Mesenteric fat pad (tissue), 1 donor: ENCODE data around the gene CLMN. TPM values are rescaled to one million over a fixed set of nuclear protein-coding genes. Genes with fewer than 3 reads are reported as not detected.
"Not testable (repeated sequence)": the region's sequence is repeated elsewhere in the genome, so short reads cannot be mapped to it uniquely, and the experiment has no call there.

Experiments
- DNase-seq: peaks from one replicate; pipeline ENCODE4 v3.0.0-alpha.2; 2020; ENCODE audit warnings: low spot score
- total RNA-seq: library from RNA; stranded (reverse); fragmentation: NEBNext Ultra II Directional; extraction: Animal tissue kit (Norgen Biotek cat#: 25700); gene quantifications from one replicate; pipeline ENCODE4 v1.2.1, GENCODE V29; 2021
- donor health status: DM: yes; HTN: yes; CAD: no.

Gene CLMN
- total RNA-seq, 1 donor from 2014 or later: 47.4 TPM

DNA sequence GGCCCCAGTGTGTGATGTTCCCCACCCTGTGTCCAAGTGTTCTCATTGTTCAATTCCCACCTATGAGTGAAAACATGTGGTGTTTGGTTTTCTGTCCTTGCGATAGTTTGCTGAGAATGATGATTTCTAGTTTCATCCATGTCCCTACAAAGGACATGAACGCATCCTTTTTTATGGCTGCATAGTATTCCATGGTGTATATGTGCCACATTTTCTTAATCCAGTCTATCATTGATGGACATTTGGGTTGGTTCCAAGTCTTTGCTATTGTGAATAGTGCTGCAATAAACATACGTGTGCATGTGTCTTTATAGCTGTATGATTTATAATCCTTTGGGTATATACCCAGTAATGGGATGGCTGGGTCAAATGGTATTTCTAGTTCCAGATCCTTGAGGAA lies 144.0 kb downstream of the CLMN start:
- not testable (repeated sequence) for DNase-seq

DNA sequence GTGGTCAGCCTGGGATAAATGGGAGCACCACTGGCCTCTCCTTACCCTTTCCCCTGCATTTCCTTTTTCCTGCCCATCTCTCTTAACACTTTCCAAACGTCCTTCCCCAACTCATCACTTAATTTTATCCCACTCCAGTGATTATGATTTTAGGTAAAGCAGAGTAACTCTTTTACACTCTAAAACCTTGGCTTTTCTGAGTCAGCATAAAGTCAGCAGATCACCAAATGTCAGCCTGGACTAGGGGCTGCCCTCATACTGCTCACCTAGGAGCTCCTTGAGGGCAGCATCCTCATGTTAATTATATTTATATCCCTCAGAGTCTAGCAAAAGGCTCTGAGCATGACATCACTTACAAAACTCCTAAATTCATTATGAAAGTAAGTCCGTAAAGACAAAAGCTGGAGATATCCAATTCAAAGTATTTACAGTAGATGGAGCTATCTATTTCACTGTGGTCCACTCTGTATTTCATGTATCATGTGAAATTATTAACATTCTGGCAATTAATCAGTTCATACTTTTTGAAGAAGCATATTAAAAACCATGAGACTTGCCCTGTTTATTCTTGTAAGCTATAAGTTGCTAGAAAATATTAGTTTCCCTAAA lies 145.4 kb downstream of the CLMN start:
- no peak for DNase-seq

- no peak for DNase-seq
Observed at GRCh38 chr14:95173518-95173917, 146.2 kb downstream of the CLMN start.

GRCh38 chr14:95167177-95167576 lies 152.5 kb downstream of the CLMN start:
- no peak for DNase-seq

DNA sequence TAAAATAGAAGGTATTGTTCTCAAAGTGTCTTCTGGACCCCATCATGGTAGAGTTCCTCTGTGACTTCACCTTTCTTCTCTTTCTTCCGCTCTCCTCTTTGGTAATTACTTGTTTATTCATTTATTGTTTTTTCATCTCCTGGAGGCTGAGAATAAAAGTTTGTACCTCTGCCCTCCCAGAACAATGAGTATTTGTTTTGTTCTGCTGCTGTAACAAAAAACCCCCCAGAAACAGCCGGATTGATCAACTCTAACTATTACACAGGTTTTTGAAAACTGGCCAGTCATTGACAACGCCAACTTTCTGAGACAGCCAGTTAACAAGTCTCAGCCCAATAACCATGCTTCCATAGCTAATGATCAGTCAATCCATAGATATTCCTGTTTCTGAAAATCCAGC lies 154.2 kb downstream of the CLMN start:
- no peak for DNase-seq

- no peak for DNase-seq
Observed at GRCh38 chr14:95164506-95164905, 155.2 kb downstream of the CLMN start.

GRCh38 chr14:95163666-95164065 lies 156.0 kb downstream of the CLMN start:
- DNase-seq: no peak

DNA sequence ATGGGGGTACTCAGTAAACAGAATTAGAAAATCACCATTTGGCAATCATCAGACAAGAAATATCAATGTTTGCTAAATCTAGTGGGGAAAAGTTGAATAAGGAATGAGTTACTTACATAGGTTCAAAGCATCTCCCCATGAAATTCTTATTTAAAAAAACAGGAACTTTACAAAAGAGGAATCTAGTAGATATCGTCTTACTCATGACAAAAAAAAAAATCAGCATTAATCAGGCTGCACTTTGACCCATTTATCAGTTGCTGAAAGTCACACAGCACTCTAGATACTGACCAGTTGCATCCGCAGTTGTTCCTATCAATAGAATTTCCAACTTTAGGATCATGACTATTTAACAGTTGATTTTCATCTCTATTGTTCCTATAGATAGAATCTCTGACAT lies 156.6 kb downstream of the CLMN start:
- DNase-seq: no peak

DNA sequence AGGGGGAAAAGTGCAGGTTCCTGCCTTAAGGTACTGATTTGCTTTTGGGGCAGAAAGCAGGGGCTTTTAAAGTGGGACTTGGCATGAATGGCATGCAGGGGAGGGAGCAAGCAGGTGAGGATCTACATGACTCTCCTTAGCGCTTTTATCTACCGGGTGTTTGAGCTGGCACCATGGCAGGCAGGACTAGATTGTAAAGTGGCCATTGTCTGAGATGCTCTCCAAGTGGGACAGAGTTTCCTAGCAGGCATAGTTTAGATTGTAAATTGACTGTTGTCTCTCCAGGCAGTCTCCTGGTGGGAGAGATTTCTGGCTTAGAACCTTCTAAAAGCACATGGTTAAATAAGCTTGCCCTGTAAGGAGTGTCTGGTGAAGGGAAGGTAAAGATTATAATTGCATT lies 157.1 kb downstream of the CLMN start:
- DNase-seq: no peak

- peak; percentile 100 for DNase-seq
Observed at GRCh38 chr14:95157327-95158189, 162.2 kb downstream of the CLMN start, which contains the start of gene DICER1. Gene DICER1 (minus strand): TSS chr14:95157529. CDS start chr14:95133458, 24,071 bp downstream.

- DNase-seq: no peak
Observed at GRCh38 chr14:95157048-95157326, 162.7 kb downstream of the CLMN start.

DNA sequence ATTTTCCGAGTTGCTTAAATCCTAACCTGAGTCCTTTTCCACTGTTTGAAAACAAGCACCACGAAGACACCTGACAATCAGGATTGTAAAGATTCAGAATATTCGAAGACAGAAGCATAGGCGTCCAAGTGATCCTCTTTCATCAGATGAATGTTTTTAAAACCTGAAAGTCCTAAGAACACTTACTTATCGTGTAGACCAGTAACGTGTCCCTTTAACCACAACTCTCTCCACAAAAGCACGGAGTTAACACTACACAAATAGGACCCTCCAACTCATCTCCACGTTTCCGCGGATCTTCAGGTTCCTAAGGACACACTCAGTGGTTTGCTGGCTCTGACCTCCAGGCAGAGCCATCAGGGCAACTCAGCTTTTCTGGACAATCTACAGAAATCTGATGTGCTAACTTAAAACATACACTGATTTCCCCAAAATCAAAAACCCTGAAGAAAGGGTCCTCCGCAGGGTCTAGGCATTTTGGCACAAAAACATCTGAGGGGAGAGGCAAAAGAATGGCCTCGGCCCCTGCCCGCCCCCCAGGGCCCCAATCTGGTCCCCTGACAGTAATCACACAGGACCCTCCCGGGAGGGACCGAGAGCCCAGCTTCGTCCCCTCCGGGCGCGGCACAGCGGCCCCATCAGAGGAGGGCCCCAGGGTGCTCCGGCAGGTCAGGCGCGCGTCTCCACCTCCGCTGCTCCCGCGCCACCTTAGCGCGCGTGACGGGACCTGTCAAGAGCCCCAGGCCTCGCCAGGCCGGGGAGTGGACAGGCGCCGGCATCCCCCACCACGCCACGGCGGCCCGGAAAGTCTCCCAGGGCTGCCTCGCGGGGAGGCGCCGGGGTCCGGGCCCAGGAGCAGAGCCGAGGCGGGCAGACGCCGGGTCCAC lies 163.3 kb downstream of the CLMN start:
- no peak for DNase-seq

GRCh38 chr14:95155045-95155444 lies 164.7 kb downstream of the CLMN start:
- no peak for DNase-seq

- no peak for DNase-seq
Observed at GRCh38 chr14:95153866-95154265, 165.8 kb downstream of the CLMN start.

- no peak for DNase-seq
Observed at GRCh38 chr14:95151561-95151960, 168.1 kb downstream of the CLMN start.

GRCh38 chr14:95150910-95151309 lies 168.8 kb downstream of the CLMN start:
- DNase-seq: no peak

DNA sequence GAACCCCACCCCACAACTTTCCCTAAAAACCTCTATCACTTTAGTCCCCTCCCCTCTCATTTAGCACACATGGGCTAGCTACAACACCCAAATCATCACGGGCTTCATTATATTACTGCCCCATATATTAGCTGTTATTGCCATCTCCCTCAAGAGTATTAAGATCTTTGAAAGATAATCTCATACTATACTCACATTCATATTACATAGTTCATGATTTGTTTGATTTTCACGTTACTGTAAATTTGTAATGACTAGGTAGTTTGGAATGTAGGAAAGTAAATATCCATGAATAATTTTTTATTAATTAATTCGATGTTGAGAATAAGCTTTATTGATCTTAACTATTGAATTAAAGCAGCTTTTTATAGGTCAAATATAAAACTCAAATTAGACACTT lies 170.3 kb downstream of the CLMN start:
- no peak for DNase-seq

GRCh38 chr14:95147597-95147996 lies 172.1 kb downstream of the CLMN start:
- no peak for DNase-seq

DNA sequence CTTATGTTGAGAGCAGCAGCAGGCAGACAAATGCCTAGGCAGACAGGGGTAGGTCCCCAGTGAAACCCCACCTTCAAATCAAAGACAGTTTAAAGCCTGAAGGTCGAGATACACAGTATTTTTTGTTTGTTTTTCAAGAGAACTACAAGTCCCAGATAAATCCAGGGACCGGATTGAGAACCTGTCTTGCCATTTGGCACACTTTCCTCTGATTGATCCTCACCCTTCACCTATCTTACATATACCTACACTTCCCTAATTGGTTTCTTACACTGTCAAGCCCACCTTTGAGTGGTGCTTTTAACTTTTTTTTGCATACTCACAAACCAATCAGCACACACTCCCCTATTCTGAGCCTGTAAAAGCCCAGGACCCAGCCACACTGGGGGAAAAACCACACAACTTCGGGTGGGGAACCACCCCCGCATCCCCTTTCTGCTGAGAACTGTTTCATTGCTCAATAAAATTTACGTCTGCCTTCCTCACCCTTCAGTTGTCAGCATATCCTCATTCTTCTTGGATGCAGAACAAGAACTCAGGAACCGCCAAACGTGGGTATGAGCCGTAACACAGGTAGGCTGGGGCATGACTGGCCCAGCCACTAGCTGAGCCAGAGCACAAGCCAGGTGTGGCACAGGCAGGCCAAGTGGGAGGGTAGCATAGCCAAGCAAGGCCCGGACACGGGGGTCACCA lies 173.5 kb downstream of the CLMN start:
- no peak for DNase-seq

- DNase-seq: no peak
Observed at GRCh38 chr14:95144849-95145248, 174.9 kb downstream of the CLMN start.
